NCI-H345 (cell line): ENCODE measurements around the gene DOCK2.
"Not testable (repeated sequence)": the region's sequence is repeated elsewhere in the genome, so short reads cannot be mapped to it uniquely, and the experiment has no call there.

Experiments
- DNase-seq: peaks from one replicate; lab custom pipeline; 2025; lab: John Stamatoyannopoulos, UW

The DOCK2 gene

DNA sequence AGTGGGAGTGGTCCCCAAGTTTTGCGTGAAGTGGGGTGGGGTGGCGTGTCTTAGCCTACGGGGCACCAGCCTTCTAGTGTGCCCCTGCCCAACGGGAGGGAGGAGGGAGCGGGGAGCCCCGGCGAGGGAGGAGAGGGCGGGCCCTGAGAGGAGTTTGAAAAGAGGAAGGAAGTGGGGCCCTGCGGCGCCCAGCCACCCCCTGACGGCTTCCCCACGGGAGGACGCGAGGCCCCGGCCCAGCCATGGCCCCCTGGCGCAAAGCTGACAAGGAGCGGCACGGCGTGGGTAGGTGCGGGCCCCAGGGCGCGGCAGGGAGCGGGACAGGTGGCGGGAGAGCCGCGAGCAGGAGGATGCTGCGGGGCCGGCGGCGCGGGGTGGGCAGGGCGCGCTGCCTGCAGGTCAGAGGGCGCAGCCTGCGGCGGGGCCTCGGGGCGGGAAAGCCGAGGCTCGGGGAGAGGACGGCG, at the start of gene DOCK2:
Gene DOCK2, plus strand, starts transcription at position 191 of the 464 bp plus-strand sequence. Its CDS starts 52 bp downstream, at position 243.
- no peak for DNase-seq

- DNase-seq, result no peak
Measured at GRCh38 chr5:169590602-169591001, 46.5 kb upstream of the DOCK2 start.

DNA sequence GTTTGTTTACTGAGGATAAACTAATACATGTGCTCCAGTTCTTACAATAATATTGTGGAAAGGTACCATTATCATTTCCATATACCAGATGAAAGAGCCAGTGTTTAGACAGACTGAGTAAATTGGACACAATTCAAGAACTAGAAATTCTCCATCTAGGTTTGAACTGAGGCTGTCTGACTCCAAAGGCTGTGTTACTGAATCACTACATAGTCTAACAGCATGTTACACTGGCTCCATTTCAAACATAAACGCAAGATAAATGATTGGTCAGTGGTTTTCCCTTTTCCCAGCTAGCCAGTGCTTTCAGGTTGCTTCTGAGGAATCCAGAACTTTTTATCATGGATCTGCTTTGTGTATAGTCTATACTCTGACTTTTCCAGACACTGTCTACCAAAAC, 45.4 kb upstream of the DOCK2 start:
- DNase-seq, result no peak

DNA sequence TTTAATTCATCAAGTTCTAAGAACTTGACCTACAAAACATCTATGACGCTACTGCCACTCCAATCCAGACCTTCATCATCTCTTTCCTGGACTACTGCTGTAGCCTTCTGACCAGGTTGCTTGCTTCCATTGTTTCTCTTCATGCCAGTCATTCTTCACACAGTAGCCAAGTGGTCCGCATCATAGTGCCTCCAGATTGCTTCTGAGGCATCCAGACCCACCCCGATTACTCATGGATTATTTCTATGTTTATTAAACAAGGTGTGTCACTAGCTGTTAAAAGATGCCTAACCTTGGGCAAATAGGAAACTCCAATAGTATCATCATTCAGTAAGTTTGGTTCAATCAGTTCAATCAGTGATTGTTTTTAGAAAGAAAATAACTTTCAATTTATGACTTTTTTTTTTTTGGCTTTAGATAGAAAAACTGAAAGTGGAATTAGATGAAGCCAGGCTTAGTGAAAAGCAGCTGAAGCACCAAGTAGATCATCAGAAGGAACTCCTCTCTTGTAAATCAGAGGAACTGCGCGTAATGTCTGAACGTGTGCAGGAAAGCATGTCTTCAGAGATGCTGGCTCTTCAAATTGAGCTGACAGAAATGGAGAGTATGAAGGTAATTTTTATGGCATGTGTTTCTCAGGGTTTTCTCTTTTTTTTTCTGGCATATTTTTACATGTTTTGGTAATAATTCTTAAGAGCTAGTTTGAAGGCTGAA, 44.0 kb upstream of the DOCK2 start:
- DNase-seq, result no peak

GRCh38 chr5:169595172-169595820, 41.8 kb upstream of the DOCK2 start:
- DNase-seq, result no peak

DNA sequence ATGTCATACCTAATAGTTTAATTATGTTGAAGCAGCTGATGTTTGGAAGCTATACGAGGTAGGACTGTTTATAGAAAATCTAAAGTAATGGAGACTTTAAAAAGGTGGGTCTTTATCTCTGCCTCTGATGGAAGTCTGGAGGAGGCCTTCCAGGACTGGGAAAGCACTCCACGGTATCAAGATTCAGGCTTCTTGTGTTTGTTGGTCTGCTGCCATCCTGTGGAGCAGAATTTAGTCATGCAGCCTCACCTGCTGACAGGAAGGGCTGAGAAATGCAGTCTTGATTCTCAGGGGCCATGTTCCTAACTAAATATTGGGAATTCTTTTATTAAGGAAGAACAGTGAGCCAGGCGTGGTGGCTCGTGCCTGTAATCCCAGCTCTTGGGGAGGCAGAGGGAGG, 37.6 kb upstream of the DOCK2 start:
- DNase-seq, result no peak

GRCh38 chr5:169602535-169602934, 34.5 kb upstream of the DOCK2 start:
- no peak for DNase-seq

DNA sequence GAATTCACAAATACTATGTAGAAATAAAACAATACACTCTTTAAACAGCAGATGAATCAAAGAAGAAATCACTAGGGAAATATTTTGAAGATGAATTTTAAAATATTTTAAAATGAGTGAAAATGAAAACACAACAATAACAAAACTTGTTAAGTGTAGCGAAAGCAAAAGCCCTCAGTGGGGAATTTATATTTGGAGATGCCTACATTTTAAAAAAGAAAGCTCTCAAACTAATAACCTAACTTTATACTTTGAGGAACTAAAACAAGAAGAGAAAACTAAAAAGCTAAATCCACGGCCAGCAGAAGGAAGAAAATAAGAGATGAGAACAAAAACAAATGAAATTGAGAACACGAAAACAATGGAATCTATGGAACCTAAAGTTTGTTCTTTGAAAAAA, 30.8 kb upstream of the DOCK2 start:
- no peak for DNase-seq

- no peak for DNase-seq
Measured at GRCh38 chr5:169607882-169608281, 29.2 kb upstream of the DOCK2 start.

GRCh38 chr5:169609716-169610115, 27.4 kb upstream of the DOCK2 start:
- DNase-seq, result no peak

- no peak for DNase-seq
Measured at GRCh38 chr5:169610606-169611005, 26.5 kb upstream of the DOCK2 start.

DNA sequence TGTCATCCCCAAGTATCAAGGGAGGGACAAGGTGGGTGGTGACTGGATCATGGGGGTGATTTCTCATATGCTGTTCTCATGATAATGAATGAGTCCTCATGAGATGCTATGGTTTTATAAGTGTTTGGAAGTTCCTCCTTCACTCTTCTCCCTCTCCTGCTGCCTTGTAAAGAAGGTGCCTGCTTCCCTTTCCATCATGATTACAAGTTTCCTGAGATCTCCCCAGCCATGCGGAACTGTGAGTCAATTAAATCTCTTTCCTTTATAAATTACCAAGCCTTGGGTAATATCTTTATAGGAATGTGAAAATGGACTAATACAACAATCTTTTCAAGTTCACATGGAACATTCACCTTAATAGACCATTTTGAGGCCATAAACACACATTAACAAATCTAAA, 21.5 kb upstream of the DOCK2 start:
- DNase-seq, result no peak

DNA sequence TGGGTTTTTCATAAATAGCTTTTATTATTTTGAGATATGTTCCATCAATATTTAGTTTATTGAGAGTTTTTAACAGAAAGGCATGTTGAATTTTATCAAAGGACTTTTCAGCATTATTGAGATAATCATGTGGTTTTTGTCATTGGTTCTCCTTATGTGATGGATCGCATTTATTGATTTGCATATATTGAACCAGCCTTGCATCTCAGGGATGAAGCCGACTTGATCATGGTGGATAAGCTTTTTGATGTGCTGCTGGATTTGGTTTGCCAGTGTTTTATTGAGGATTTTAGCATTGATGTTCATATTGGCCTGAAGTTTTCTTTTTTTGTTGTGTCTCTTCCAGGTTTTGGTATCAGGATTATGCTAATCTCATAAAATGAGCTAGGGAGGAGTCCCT, 12.8 kb upstream of the DOCK2 start:
- not testable (repeated sequence) for DNase-seq

GRCh38 chr5:169626779-169627178, 10.3 kb upstream of the DOCK2 start:
- DNase-seq, result no peak

DNA sequence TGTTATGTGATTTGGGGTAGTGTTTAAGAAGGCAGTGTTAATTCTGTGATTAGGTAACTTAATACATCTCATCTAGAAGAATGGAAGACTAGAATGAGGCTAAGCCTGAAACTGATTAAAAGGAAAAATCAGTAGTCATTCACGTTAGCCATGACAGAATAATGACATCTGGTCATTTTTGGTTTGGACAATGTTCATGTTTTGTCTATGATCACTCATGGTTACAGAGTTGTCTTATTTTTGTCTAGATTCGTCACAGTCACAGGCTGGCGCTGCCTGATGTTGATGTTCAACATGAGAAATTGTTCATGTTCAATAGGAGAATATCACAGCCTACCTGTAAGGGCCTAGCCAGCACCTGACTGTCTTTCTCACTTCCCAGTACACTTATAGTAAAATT, 9.5 kb upstream of the DOCK2 start:
- no peak for DNase-seq

DNA sequence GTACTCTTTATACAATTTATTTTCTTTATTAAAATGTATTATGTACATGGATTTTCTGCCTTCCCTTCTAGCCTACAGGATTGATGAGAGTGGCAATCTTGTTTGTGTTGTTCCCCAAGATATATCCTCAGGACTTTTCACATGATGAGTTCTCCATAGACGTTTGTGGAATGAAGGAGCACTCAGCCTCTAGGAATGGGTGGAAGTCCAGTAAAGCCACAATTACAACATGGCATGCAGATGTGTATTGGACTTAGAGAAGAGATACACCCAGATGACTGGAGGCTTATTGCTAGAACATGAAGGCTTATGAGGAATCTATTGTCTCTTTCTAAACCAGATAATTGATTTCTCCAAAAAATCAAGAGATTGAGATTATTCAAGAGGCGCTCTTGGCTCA, 8.2 kb upstream of the DOCK2 start:
- DNase-seq, result no peak

GRCh38 chr5:169629847-169630548, 7.1 kb upstream of the DOCK2 start:
- DNase-seq, result no peak

DNA sequence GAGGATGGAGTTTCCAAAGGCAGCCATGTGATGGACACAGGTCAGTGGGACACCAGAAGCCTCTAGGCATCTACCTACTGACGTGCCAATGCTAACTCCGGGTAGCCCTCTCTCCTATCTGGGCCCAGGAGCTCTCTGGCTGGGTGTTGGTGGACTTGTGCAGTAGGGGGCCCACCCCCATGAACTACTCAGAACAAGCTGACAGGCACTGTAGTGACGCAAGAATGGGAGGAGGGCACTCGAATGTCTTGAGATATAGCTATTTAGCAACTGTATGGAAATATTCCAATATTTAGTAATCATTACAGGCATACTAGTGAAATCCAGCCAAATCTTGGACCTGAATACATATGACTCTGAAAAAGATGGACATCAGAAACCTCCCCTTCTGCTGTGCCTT, 5.7 kb upstream of the DOCK2 start:
- no peak for DNase-seq

- DNase-seq, result no peak
Measured at GRCh38 chr5:169632946-169633345, 4.1 kb upstream of the DOCK2 start.

- DNase-seq, result no peak
Measured at GRCh38 chr5:169634606-169635005, 2.5 kb upstream of the DOCK2 start.

DNA sequence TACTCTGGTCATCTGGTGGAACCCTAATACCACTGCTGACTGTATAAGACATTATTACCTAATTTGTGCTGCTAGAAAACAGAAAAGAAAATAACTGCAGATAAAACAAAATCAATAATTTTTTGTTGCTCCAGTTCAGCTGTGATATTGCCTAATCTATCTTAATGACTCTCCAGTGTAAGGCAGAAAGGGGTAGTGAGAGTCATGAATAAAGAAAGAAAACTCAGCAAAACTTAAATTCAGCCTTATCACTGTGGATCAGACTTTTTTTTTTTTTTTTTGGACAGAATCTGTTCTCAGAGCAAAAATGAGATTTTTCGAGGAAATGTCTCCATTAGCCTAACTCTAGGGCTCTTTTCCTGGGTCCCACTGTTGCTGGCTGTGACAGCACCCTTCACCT, 1.1 kb upstream of the DOCK2 start:
- DNase-seq, result no peak

DNA sequence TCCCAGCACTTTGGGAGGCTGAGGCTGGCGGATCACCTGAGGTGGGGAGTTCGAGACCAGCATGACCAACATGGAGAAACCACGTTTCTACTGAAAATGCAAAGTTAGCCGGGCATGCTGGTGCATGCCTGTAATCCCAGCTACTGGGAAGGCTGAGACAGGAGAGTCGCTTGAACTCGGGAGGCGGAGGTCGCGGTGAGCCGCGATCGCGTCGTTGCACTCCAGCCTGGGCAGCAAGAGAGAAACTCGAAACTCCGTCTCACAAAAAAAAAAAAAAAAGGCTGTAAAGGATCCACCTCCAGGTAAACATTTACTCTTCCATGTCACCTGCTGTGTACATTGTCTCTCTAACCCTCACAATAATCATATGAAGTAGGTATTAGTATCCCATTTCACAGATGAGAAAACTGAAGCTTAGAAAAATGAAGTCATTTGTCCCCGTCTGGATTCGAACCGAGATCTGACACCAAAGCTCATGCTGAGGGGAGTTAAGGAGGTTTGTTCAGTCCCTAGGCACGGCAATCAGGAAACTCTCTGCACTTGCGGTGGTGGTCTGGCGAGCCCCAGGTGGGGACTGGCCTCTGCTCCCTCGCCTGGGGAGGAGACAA, 494 bp upstream of the DOCK2 start:
- DNase-seq, result no peak
